ELF-1 (cell line): Measurements from ENCODE around the gene TMOD3.
"Not testable (repeated sequence)": the region's sequence is repeated elsewhere in the genome, so short reads cannot be mapped to it uniquely, and the experiment has no call there.

Experiments used
- DNase-seq: peaks from one replicate; pipeline ENCODE4 v3.0.0-alpha.2; 2016; ENCODE audit warnings: low read depth, low spot score

The TMOD3 gene

DNA sequence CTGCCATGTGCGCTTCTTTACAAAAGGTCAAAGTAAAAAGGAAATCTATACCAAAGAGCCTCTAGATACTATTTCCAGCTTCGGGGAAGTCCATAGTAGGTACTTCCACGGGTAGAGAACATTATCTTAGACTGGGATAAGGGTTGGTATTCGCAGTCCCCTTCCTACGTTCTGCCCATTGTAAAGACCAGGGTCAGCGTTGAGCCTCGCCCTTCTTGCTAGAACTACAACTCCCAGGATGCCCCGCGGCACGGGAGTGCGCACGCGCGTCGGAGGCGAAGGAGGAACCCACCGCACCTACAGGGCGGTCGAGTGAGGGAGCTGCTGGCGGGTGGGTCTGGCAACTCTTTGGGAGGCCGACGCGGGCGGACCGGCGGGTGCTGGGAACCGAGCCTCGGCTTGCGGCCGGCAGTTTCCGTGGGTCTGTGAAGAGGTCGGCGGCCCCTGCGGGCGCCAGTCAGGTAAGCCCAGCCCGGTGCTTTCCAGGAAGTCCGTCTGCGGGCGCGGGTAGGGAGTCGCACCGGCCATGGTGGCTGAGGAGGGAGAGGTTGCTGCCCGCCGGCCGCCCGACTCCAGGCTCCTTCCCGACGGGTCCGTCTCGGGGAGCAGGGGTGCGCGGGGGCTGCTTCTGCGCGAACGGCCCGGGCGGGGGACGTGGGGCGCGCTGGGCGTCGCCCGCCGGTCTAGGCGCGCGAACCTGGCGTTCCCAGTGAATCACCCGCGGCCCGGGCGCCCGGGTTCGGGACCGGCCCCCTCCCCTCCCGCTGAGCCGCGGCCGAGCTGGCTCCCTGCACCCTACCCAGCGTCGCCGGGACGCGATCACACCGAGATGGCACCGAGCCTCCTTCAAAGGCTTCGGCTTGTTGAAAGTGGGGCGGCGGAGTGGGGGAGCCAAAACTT lies at the start of gene TMOD3:
TMOD3 (plus strand) TSS at position 278 of the 900 bp plus-strand sequence. CDS start 33,232 bp downstream, outside the sequence.
- peak; percentile 95 for DNase-seq

DNA sequence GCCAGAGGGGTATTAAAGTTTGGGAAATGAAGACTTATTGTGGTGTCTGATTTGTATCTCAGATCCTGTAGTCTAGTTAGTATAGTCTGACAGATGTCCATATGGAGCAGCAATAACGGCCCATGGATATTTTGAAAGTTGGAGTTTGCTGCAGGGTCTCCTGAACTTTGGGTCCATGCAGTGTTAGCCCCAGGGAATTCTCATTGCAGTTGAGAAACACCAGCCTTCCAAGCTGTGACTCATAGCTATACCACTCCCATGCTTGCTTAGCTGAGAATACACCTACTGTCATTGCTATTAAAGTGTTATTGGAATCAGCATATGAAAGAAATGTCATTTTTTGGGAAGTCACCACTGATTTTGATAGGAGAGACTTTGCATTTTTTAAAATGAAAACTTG lies 48.8 kb upstream of the TMOD3 start:
- DNase-seq = no peak

DNA sequence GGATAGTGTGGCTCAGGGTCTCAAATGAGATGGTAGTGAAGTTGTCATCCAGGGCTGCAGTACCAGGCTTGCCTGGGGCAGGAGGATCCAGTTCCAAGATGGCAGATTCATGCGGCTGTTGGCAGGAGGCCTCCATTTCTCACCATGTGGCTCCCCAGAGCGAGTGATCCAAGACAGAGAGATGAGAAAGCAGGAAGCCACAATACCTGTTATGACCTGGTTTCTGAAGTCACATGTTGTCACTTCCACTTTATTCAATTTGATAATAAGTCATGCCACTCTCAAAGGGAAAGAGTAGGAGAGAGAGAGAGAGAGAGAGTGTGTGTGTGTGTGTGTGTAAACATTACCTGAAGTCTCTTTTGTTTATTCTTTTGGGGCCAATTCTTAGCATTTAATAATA lies 47.9 kb upstream of the TMOD3 start:
- DNase-seq = no peak

GRCh38 chr15:51782357-51782896 lies 47.0 kb upstream of the TMOD3 start:
- DNase-seq = no peak

GRCh38 chr15:51783967-51784366 lies 45.5 kb upstream of the TMOD3 start:
- no peak for DNase-seq

GRCh38 chr15:51787130-51787529 lies 42.3 kb upstream of the TMOD3 start:
- DNase-seq = peak; percentile 94

DNA sequence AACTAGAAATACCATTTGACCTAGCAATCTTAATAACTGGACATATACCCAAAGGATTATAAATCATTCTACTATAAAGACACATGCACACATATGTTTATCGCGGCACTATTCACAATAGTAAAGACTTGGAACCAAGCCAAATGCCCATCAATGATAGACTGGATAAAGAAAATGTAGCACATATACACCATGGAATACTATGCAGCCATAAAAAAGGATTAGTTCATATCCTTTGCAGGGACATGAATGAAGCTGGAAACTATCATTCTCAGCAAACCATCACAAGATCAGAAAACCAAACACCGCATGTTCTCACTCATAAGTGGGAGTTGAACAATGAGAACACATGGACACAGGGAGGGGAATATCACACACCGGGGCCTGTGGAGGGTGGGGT lies 37.0 kb upstream of the TMOD3 start:
- DNase-seq = not testable (repeated sequence)

DNA sequence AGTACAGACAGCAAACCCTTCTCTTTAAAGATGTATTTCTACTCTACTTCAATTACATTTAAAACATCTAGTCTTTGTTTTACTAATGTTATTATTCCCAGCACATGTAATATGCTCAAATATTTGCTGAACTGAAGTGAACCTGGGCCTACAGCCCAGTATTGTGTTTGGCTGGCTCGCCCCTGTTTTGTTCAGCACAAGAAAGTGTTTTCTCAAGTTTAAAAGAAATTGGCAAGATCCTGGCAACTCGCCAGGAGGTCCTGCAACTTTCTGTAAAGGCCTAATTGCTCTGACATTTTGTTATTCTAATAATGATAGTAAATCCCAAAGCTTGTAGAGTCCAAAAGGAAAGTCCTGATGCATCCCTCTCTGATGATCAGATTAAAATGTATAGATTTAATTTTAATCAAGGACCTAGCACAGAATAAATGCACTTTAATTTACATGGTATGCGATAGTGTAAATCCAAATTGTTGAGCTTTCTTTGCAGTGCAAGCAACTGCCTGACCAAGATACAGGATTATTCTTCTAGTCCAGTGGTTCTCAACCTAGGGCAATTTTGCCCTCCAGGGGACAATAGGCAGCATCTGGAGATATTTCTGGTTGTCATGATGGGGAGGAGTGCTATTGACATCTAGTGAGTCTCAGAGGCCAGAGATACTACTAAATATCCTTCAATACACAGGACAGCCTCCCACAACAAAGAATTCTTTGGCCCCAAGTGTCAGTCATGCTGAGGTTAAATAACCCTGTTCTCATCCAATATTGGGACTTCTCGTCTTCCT lies 35.7 kb upstream of the TMOD3 start:
- no peak for DNase-seq

- DNase-seq = no peak
Observed at GRCh38 chr15:51796847-51797401, 32.5 kb upstream of the TMOD3 start.

- no peak for DNase-seq
Observed at GRCh38 chr15:51798281-51798680, 31.2 kb upstream of the TMOD3 start.

DNA sequence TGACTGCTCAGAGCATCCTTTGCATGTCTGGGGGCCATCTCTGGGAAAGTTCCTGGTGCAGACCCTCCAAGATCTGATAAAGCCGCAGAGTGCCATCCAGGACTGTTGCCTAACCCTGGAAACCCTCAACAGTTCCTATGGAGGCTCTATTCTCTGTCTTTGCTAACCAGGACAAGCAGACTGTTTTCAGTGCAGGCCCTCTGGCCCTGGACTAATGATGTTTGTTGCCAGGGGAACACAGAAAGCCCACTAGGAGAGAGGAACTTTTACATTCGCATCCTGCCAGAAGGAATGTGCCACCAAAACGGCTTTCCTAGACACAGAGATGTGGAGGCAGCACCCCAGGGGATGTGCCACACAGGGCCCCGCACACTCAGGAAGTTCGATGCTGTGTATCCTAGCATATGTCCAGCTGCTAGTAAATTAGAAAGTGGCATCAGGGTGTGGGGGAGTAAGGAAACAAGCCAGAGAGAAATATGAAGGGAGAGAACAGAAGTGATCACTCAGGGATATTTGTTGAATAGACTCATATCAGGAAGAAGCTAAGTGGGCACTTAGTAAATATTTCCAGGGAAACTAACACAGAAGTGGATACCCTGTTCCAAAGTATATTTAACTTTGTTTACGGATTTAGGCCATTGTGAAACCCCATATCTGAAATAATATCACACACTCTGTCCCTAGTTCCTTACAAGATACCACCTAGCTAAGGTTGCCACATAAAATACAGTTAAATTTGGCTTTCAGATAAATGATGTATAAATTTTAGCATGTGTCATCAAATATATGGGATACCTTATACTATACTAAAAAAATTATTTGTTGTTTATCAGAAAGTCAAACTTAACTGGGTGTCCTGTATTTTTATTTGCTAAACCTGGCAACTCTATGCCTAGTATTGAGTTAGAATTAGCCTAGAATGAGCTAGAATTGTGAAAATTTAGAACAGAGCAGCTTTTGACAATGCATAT lies 29.9 kb upstream of the TMOD3 start:
- DNase-seq = no peak

DNA sequence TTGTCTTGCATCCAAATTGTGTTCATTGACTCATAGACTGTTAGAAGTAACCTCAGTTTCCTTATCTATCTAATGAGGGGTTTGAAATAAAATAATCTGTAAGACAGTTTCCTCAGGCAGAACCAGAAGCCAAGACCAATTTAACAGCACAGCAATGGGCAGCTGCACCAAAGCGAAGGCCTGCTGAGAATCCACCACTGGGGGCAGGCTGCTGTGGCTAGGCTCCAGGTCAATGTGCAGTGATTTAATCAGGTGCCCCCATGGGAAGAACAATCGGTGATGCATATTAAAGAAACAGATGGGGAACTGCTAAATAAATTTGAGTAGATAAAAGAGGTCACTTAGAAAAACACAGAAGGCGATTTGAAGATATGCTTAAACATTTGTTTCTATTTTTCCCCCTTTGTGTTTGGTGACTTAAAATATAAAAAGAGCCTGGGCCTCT lies 28.0 kb upstream of the TMOD3 start:
- peak; percentile 44 for DNase-seq

GRCh38 chr15:51802593-51802992 lies 26.9 kb upstream of the TMOD3 start:
- no peak for DNase-seq

DNA sequence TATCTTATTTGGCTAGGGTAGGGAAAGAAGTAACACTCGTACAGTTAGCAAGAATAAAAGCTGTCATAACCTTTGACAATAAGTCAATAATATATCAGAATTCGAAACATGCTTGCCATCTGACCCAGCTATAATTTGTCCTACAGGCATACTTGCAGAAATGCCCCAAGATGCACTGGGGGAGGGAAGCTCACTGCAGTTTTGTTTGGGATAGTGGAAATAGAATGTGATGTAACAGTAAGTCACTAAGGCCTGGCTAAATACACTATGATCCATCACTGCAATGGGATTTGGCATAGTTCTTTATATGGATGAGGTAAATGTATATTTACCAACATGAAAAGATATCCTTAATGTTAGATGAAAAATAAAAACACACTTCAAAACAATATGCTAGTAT lies 25.5 kb upstream of the TMOD3 start:
- no peak for DNase-seq

DNA sequence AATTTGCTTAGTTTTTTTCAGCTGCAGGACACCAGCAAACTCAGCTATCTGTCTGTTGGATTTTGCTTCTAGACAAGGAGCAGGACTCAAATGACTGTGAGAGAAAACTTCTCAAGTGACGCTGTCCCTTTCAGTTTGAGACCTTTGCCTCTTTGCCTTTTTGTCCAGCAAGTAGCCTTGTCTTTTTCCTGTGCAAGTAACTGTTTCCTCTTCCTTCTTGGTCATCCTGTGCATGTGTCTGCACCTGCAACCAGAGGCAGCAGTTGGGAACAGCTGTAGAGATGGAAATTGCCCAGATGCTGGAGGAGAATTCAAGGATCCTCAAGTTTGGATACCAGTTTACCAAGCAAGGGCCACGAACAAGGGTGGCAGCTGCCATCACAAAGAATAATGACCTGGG lies 23.3 kb upstream of the TMOD3 start:
- DNase-seq = no peak

- DNase-seq = no peak
Observed at GRCh38 chr15:51809457-51809856, 20.0 kb upstream of the TMOD3 start.

GRCh38 chr15:51812598-51812997 lies 16.9 kb upstream of the TMOD3 start:
- DNase-seq = no peak

DNA sequence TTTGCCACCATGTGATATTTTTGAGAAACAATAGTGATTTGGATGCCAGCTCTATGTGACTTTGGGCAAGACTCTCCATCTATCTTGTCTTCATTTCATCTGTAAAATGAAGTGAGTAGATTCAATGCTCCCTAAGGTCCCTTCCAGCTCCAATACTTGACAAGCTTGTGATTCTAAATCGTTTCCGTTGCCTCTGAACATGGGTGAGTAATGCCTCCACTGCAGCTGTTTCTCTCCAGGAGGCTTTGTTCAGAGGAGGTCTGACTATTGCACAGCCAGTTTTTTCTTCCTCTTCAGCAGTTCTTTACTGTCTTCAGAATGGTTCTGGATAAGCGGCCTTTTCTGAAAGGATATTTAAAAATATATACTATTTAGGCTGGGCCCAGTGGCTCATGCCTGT lies 14.8 kb upstream of the TMOD3 start:
- DNase-seq = no peak

- DNase-seq = no peak
Observed at GRCh38 chr15:51816611-51817010, 12.8 kb upstream of the TMOD3 start.

DNA sequence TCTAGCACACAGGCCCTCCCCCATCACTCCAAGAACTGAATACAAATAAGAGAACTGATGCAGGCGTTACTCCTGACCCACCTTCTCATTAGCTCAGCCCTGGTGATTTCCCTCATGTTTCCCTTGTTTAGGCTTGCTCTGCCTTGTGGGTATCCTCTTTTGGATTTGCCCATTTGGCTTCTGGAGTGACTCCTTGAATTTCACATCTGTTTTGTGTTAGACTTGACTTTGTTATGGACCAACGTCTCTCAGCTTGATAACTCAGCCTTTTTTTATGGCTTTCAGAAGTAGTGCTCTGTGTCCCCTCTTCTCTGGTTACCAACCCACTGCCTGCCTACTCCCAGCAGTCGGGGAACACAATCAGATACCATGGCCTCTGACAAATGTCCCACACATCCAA lies 11.3 kb upstream of the TMOD3 start:
- no peak for DNase-seq

DNA sequence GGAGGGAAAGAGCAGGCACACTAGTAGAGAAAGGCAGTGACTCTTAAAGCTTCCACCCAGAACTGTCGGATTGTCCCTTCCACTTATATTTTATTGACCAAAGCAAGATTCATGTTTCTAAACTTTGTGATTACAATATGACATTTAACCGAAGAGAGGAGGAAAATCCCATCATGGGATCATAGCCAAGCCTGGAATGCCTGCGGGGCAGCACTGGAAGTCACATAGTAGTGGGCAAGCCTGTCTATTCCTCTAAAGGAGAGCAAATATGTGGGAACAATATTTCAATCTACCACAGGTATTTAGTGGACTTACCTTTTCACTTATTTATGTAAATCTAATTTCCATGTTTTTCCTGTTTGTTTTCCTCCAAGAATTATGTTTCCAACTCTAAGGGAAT lies 3.8 kb upstream of the TMOD3 start:
- no peak for DNase-seq
